Measurements from ENCODE around the gene CLUH.

The CLUH gene

DNA sequence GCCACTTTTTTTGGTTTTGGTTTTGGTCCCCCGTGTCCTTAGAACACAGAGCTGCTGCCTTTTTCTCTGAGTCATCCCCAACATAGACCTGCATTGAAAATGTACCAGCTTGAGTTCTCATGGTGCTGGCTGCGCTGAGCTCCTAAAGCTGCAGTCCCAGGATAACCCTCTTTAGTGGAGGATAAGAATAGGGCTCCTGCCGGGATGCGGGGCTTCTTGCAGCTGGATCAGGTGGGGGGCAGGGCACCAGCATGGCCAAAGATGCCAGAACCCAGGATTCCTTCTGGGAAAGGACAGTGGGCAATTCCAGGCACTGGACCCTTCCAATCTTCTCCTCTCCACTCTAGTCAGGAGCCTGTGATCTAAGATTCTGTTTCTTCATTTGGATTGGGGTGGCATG is 8.3 kb upstream of the CLUH start:
- DNase-seq, result no peak

DNA sequence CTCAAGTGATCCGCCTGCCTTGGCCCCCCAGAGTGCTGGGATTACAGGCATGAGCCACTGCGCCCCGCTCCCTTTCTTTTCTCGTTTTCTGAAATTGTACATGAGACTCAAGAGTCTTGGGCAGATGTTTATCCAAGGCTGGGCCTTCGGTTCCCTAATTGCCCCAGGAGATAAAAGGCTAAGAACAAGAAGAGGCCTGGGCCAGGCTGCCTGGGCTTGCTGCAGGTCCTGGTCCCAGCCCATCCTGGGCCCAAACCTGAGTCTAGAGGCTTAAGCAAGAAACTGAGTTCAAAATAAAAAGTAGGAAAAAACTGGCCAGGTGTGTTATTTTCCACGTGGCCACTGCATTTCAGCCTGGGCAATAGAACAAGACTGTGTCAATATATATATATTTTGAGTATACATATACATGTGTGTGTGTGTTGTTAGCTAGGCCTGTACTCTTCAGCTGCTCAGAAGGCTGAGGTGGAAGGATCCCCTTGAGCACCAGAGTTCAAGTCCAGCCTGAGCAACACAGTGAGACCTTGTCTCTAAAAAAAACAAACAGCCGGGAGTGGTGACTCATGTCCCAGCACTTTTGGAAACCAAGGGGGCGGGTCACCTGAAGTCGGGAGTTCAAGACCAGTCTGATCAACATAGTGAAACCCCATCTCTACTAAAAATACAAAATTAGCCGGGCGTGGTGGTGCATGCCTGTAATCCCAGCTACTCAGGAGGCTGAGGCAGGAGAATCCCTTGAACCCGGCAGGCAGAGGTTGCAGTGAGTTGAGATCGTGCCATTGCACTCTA is 6.8 kb upstream of the CLUH start:
- no peak for DNase-seq

DNA sequence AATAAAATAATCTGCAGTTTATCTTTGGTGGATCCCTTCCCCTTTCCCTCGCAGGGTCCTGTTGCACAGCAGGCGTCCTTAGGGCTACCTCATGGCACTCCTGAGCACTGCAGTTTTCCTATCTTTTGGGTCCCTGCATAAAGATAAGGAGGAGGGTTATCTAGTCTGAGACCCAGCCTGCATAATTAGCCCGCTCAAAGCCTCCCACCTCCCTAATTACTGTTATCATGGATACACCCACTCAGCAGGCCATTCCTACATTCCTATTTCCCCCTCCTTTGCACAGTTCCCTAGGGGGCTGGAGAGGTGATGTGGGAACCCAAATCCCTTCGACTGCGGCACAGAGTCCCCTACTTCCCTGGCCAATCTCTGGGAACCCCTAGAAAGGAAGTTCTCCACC is 5.1 kb upstream of the CLUH start:
- no peak for DNase-seq

DNA sequence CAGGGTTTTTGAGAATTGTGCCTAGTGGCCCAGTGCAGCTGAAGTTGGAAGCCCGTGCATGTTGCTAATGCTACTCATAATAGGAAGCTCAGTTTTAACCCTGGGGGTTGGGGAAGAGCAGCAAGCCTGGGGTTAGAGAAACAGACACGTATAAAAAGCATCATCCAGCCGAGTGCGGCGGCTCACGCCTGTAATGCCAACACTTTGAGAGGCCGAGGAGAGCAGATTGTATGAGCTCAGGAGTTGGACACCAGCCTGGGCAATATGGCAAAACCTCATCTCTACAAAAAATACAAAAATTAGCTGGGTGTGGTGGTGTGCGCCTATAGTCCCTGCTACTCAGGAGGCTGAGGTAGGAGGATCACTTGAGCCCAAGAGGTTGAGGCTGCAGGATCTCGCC is 2.3 kb upstream of the CLUH start:
- DNase-seq, result no peak

DNA sequence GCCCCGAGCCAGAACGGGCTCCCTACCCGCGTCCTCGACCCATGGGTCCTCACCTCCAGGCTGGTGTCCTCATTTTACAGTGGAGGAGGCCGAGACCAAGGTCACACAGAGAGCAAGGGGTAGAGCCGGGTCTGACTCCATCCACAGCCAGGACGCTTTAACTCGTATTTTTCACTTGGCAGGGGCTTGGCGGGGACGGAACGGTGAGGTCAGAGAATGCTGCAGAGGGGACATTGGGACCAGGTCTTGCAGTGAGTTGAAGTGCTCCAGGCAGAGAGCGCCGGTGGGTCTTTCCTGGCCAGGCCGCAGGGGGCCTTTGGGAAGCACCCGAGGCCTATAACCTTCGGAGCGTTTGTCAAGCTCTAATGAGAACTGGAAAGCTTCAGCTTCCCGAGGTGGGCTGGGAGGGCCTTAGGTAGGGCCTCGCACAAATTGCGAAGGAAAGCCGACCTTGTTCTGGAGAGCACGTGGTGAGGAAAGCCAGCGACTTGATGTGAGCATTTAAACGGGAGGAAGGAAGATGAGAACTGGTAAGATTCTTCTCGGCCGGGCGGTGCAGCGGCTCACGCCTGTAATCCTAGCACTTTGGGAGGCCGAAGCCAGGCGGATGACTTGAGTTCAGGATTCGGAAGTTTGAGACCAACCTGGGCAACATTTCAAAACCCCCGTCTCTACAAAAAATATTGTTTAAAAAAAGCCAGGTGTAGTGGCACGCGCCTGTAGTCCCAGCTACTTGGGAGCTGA is 908 bp upstream of the CLUH start:
- no peak for DNase-seq

DNA sequence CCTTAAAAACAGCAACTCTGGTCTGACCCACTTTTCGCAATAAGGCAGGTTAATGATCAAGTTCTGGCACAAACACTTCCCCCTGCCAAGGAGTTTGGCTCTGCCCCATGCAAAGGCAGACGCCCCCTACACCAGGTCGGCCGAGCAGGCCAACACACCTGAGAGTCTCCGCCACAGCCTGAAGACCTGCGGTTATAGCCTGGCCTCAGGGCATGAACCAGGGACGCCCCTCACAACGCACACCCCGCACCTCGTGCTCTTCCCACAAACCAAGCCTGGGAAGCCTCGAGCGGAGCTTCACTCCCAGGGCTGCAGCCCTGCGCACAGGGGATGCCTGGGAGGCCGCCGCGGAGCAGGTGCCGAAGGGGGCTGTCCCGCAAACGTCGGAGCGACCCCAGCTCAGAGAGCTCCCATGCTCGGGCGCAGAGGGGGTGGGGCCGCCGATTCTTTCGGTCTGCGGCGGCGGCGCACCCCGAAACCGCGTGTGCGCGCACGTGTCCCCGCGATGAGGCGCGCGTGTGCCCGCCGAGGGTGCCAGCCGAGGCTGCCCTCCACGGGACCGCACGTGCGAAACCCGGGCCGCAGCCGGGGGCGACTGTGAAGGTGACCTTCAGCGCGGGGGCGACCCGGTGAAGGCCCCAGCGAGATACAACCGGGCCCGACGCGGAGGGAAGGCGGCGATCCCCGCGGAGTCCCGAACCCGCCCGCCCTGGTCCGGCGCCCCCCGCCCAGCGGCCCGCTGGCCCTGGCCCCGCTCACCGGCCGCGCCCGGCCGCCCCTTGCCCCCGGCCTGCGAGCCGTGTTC is 559 bp downstream of the CLUH start:
- no peak for DNase-seq

DNA sequence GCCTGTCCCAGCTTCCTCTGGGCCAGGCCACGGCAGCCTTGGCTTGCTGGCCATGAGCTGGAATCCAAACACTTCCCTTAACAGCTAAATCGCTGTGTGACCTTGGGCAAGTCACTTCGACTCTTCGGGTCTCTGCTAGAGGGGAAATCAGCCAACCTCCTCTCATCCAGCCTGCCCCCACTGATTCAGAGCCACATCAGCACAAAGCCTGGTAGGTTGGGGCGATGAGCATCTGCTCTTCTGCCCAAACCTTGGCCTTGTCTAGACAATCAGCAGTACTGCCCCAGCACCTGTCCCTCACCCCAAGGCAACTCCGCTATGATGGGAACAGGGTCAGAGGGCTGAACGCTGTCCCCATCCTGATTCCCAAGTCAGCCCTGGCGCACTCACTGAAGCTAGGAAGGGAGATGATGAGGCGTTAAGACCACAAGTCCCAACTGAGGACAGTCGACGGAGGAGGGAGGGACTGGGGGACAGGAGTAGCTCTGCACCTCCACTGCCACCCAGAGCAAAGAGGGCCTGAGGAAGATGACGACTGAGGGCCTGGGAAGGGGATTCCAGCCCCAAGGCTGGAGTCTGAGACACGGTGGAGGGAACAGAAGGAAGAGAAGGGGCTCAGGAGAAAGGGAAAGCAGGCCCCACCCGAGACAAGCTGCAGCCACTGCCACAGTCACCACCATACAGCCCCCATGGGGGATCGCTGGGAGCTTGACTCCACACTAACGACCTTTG is 1.3 kb downstream of the CLUH start:
- DNase-seq, result no peak

DNA sequence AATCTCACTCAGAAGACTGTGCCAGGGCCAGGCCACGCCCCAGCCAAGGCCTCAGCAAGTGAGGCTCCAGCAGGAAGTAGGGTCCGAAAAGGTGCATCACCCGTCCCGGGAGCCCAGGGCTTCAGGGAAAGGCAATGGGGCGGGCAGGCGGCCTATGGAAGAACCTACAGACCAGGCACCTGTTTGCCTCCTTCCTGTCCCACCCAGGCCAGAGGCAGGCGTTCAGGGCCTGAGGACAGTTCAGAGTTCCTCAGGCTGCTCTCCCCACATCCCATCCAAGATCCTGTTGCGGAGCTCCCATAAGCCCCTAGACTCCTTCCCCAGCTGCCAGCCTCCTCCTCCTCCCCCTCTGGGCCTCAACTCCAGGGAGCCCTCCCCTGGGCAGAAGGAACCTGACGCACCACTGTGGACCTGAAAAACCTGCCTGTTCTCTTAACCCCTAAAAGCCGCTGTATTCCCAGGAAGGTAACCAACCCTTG is 2.3 kb downstream of the CLUH start:
- DNase-seq, result no peak

DNA sequence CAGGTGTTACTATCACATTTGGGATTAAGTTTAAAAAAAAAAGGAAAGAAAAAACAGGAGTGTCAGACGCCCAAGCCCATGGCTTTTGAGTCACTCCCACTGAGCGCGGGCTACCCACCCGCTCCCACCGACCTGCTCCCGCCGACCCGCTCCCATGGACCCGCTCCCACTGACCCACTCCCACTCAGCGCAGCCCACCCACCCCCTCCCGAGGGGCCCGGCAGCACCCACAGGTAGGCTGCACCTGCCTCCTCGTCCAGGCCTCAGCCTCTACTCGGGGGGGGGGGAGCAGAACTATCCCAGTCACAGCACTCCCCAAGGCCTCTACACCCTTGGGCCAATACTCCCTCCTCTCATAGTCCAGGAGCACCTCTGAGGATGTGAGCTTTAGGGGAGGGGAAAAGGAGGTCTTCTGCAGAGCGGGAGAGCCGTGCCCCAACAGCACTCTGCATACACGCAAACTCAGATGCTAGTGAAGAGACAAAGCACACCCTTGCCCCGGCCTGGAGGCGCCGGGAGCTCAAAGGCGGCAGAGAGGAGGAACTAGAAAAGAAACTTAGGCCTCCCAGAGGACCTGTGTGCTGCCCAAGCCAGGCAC is 2.9 kb downstream of the CLUH start:
- DNase-seq, result no peak

DNA sequence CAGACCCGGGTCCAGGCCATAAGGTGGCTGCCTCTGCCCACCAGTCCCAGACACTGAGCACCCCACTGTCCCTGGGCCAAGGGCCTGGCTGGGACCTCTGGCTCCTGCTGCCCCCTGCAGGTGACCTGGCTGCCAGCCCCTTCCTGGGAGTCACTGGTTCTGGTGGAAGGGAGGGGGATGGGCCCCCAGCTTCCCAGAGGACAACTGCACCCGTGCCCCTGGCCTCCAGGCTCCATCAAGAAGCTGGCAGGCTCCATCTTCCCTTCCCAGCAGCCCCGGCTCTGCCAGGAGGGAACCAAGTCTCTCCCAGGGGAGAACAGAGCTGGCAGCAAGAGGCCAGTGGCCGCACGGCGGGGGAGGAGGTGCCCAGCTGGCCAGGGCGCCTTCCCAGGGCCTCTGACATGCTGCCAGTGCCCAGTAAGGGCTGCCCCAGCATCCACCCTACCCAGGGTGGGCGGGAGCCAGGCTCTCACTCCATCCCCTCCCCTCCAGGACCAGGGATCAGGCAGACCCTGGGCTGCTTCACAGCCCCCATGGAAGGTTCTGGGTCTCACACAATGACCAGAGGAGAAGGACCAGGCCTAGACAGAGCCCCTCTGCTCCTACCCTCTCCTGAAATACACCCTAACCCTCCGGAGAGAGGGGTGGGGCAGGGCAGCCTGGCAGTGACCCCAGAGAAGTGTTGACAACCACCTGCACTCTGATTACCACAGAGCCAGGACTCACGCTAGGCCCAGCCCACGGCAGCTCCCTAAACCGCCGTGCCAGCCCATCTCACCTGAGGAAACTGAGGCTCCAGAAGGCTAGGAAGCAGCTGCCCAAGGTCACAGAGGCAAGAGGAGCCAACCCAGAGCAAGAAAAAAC is 3.6 kb downstream of the CLUH start:
- DNase-seq, result no peak

DNA sequence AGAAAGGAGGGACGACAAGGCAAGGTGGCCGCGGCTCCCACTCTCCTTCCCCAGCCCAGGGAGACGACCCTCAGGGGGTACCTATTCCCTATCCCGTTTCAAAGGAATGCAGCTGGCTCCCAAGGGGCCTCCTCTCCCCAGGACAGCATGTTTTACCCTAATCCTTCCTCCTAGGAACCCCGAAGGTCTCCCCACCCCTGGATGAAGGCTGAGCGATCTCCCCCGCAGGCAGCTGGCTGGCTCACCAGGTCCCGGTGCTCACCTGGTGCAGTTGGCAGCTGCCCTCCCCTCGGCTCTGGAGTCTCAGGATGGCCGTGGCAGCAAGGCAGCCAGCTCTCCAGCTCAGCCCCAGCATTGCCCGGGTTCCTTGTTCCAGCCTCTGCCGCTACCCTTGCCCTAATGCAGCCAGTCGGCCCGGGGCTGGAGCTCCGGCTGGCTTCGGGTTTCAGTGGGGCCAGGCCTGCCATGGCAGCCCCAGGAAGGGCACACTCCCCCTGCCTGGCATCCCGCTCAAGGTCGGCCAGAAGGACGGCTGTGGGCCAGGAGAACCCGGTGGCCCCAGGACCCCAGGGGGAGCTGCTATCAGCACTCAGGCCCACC is 4.6 kb downstream of the CLUH start:
- no peak for DNase-seq

DNA sequence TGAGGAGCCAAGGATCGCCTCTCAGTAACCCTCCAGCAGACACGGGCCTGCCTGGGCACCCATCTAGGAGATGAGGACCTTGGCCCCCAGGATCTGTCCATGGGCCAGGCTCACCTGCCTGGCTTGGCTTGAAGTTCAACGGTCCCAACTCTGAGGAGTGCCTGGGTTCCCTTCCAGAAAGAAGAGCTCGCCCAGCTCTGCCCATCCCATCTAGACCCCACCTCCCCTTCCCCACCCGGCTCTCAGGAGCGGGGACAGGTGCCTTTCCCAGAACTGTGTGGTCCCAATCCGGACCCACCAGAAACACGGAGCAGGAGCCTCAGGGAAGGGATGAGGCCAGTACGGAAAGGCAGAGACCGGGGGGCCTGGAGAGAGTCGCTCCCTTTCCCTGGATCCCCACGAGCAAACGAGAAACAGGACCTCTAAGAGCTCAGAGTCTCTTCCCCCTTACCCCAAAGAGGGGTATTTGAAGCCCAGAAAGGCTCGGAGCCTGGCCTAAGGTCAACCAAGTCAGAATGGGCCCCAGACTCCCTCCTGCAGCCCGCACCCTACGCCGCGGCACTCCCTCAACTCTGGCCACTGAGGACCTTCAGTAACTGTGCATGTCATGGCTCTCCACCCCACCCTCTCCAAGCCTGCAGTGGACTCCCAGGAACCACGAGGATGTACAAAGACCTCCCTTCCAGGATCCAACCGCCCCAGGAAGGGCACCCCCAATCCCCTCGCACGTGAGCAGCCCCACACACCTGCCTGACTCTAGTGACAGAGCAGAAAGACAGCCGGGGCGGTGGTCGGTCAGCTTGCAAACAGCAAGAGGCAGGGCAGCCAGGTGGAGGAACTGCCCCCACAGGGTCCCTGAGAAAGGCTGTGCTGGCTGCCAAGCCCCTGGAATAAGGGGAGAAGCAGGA is 5.4 kb downstream of the CLUH start:
- no peak for DNase-seq

DNA sequence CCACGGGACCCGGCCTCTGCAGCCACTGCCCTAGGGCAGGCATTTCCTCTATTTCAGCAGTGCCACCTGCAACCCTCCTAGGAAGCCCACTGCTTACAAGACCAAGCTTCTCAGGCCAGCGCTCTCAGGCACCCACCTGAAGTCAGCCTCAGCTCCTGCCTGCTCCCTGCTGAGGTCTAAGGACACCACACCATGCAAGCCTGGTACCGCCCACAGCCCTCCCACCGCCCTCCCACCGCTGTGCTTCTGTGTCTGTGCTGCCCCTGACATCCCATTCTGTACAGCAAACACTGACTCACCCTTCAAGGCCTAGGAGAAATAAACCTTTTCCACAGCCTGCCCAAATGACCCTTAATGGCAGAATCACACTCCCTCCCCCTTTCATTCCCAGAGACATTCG is 6.3 kb downstream of the CLUH start:
- DNase-seq, result no peak

DNA sequence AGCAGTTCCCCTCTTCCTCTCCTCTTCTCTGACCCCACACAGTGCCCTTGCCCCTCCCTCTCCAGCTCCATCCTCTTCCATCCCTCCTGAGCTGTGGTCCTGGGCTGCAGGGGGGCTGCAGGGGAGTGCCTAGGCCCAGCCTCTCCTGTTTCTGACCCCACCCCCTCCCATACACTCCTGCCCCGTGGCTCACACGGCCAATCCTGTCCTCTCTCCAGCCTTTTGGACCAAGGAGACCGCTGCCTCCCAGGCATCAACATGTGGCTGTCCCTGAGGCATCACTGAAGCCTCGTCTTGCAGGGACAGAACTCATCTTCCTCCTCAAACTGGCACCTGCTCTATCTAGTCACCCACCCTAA is 6.7 kb downstream of the CLUH start:
- no peak for DNase-seq

DNA sequence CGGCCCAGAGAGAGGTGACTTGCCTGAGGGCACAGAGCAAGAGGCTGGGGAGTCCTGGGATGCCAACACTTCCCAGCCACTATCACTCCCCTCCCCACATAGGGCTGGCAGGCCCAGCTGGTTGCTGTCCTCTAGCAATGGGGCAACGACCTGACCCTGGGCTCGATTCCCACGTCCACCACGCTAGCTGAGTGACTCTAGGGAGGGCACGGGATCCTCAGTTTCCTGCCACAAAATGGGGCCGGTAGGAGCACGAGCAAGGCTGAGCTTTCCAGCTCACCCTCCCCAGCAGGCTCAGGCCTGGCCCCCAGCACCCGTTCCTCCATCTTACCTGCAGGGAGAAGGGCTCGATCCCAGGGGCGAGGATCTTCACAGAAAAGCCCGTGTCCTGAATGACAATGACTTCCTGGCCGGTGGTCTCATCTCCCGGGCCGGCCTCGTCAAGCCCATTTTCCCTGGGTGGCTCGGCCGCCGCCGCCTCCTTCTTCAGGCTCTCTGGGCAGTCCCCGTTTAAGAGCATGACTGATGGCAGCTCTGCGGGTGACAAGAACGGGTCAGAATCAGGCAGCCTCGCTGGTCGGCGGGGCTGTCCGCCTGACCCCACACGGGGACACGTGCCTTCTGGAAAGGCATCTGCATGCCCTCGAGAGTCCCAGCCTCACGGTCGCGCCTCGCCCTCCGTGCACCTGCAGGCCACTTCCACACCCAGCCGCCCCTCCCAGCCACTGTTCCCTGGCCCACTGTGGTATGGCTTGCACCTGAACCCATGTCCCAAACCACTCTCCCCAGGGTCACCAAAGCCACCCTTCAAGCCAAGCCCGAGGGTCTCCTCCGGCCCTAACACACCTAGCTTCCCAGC is 7.3 kb downstream of the CLUH start:
- no peak for DNase-seq

DNA sequence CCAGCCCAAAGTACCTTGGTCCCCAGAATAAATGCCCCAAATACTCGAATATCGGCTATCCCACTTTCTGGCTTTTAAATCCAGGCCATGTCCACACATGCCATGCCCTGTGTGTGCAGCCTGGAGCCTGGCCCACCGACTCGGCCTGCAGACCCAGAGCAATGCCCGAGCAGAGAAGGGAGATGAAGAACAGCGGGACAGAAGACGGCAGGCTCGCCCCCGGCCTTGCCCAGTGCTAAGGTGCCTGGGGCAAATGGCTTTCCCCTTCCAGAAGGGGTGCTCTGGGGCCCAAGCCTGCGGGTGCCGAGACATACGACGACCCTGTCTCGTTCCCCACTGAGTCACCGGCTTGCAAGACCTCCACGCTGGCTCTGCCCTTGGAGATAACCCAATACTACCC is 8.0 kb downstream of the CLUH start:
- DNase-seq, result no peak

DNA sequence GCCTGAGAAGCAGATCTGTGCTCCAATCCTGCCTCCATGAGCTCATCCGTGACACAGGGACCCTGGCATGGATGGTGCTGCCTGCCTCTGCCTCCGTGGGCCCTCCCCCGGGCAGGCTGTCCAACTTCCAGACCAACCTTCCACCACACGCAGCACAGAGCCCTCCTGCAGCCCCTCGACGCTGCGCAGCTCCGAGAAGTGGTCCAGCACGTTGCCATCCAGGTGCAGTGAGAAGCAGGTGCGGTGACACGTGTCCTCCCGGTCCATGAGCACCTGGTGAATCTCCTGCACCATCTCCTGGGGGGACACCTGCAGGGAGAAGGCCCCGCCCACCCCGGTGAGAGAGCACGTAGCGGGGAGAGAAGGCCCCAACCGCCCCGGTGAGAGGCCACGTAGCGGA is 8.4 kb downstream of the CLUH start:
- DNase-seq, result no peak

DNA sequence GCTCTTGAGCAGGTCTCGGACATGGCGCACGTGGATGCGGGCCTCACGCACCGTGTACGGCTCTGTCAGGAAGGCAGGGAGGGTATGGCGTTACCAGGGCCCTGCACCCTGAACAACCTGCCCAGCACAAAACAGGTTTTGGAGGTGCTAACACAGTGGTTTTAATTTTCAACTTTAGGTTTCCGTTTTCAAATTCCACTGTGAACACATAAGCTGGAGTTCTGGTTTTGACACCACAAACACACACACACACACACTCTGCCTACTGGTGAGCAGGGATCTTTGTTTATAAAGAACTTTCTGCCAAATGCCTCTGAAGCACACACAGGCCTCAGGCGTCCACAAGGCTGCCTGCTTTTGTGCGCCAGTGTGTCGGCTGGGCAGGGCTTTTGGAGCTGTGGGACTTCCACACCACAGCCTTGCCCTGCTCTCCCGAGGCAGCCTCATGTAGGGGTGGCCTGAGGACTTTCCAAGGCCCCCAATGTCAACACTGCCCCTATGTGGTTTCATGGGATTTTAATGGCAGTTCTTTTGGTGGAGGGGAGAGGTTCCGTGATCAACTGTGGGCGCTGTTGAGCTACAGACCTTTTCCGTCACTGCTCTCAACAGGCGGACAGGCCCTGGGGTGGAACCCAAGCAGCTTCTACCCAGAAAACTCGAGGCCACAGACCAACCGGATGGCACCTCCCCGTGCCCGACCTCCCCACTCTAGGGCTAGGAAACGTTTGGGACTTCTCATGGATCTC is 9.4 kb downstream of the CLUH start:
- DNase-seq, result no peak

Data from fibroblast of upper back skin (primary cell).